HL-60/S4 (cell line): ENCODE measurements around the gene LRIG2.
"Not testable (repeated sequence)": the region's sequence is repeated elsewhere in the genome, so short reads cannot be mapped to it uniquely, and the experiment has no call there.

ENCODE experiments used
- in situ Hi-C: fragments of 300-500 bp; cut with MboI; formaldehyde crosslinking; loops from 2 replicates; pipeline ENCODE4 v1.14.3; 2022; ENCODE audit warnings: low sequenced_read_pairs

The LRIG2 gene

DNA sequence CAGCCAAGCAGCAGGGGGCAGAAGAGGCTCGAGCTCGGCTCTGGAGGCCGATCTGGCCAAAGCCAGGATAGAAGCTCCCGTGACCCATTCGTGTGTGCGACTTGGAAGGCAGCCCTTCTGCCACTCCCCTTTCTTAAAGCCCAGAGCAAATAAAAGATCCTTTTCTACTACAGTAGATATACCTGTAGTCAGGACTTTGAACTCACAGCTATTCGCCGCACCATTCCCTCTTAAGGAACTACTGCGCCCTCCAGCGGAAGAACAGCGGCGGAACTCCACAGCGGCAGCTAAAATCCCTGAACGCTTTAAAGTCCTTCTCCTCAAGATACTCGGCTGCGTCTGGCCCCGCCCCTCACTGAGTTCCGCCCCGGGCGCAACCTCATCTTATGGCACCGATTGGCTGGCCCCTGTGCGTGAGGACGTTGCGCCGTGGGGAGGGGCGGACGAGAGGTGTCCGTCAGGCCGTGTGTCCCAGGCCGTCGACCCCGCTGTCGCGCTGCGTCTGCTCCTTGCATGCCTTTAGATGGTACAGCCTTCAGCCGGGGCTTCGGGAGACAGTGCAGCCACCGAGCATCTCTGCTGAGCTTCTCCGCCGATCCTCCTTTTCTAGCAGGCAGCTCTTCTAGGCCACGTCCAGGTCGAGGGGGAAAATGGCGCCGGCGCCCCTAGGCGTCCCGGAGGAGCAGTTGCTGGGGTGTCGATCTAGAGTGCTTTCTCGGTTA, at the start of gene LRIG2:
LRIG2 (plus strand) TSS at position 442 of the 722 bp plus-strand sequence; CDS start at position 651, 209 bp downstream.
- in situ Hi-C loops, result no loop called here

GRCh38 chr1:113023316-113023715, 49.7 kb upstream of the LRIG2 start:
- in situ Hi-C loops, result not testable (repeated sequence)

DNA sequence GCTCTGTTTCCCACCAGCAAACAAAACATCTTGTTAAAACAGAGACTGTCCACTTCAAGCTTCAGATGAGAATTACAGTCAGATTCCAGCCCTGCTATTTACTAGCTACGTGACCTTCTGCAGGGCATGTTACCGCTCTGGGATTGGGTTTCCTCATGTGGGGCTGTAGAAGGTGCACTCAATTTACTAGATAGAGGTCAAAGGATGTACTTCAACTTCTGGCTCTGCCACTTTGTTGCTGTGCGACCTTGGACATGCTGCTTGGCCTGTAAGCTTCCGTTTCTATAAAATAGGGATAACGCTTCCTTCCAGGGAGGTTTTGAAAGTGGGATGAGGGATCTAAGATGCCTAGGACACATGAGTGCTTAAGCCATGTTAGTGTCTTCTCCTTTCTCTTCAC, 46.0 kb upstream of the LRIG2 start:
- in situ Hi-C loops, result no loop called here

DNA sequence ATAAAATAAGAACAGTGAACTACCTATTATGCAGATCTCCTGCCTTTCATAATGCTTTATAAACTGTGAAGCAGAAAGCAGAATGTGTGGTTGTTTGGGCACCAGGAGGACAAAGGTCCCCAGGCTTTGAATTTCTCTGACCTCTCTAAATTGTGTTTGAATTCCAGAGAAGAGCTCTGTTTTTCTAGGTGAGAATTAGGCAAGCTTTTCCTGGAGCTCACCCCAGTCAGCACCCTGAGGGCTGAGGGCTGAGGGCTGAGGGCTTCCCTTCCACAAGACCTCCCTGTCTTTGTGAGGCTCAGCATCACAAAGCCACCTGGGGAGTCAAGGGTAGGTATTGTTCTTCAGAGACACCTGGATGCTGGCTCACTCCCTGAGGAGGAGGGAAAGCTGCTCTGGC, 45.5 kb upstream of the LRIG2 start:
- in situ Hi-C loops, result no loop called here

- in situ Hi-C loops, result no loop called here
Observed at GRCh38 chr1:113029822-113030221, 43.2 kb upstream of the LRIG2 start.

GRCh38 chr1:113031171-113031933, 41.6 kb upstream of the LRIG2 start:
- in situ Hi-C loops, result no loop called here

- in situ Hi-C loops, result no loop called here
Observed at GRCh38 chr1:113035086-113035485, 37.9 kb upstream of the LRIG2 start.

GRCh38 chr1:113036639-113037321, 36.2 kb upstream of the LRIG2 start:
- in situ Hi-C loops, result no loop called here

- in situ Hi-C loops, result loop anchor here (10.0 kb wide), 1 partner anchor 155 kb away; no protein-coding TSS in a partner anchor
Observed at GRCh38 chr1:113040041-113040440, 33.0 kb upstream of the LRIG2 start.

- in situ Hi-C loops, result loop anchor here (10.0 kb wide), 1 partner anchor 156 kb away; no protein-coding TSS in a partner anchor
Observed at GRCh38 chr1:113040718-113041412, 32.1 kb upstream of the LRIG2 start.

- in situ Hi-C loops, result loop anchor here (10.0 kb wide), 1 partner anchor 157 kb away; no protein-coding TSS in a partner anchor
Observed at GRCh38 chr1:113041569-113042284, 31.3 kb upstream of the LRIG2 start.

- in situ Hi-C loops, result loop anchor here (10.0 kb wide), 1 partner anchor 158 kb away; no protein-coding TSS in a partner anchor
Observed at GRCh38 chr1:113042285-113043143, 30.5 kb upstream of the LRIG2 start.

- in situ Hi-C loops, result loop anchor here (10.0 kb wide), 1 partner anchor 158 kb away; no protein-coding TSS in a partner anchor
Observed at GRCh38 chr1:113043144-113043488, 29.9 kb upstream of the LRIG2 start.

DNA sequence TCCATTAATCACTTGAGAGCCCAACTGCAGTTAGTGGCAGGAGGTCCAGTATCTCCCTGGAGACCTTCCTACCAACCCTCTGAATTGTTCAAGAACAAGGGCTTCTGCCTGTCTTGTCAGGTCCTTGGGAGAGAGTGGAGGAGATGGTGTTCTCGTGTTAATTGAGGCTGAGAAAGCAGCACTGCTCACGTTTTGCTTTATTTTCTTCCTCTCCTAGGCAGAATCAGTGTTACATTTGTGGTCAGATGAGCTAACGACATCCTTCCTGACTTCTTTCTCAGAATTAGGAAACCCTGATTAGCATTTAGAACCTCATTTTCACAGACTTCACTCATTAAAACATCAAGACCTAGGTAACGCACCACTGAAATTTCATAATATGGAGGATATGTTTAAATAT, 26.4 kb upstream of the LRIG2 start:
- in situ Hi-C loops, result loop anchor here (10.0 kb wide), 1 partner anchor 162 kb away; no protein-coding TSS in a partner anchor

DNA sequence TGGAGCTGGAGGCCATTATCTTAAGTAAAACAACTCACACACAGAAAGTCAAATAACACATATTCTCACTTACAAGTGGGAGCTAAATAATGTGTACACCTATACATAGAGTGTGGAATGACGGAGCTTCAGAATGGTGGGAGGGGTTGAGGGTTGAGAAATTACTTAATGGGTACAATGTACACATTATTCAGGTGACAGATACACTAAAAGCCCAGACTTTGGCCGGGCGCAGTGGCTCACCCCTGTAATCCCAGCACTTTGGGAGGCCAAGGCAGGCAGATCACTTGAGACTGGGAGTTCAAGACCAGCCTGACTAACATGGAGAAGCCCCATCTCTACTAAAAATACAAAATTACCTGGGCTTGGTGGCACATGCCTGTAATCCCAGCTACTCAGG, 24.9 kb upstream of the LRIG2 start:
- in situ Hi-C loops, result loop anchor here (10.0 kb wide), 1 partner anchor 163 kb away; no protein-coding TSS in a partner anchor

- in situ Hi-C loops, result no loop called here
Observed at GRCh38 chr1:113053344-113054126, 19.5 kb upstream of the LRIG2 start.

DNA sequence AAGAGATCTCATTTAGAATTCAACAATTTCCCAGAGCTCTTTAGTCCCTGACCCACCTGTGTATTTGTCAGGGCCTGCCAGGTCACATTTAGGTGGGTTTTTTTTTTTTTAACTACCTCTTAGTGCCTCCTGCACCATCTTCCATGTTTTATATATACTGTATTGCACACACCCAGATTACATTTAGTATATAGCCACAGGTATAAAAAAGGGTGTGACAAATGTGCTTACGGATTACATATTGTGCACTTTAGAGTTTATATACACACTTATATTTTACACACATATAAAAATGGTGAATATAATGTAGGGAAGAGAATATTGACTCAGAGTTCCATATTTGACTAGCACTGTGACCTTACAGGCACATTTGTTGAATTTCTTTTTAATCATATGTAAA, 17.4 kb upstream of the LRIG2 start:
- in situ Hi-C loops, result no loop called here

DNA sequence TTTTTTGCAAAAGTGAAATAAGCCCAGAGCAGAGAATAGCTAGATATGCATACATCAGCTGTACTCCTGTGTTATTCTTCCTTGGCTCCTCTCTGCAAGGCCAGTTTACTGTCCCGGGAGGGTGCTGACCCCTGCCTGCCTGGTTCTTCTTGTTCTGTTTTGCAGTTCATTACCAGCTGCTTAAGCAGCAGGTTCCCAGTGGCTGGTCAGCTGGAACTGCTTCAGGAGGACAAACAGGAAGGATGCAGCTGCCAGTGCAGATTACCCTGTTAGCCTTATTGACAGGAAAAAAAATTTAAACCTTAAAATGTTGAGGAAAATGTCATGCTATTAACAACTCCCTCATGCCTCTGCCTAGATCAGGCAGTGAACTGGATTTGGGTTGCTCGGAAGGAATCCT, 16.0 kb upstream of the LRIG2 start:
- in situ Hi-C loops, result no loop called here
